Thoracic aorta (tissue), 2 donors: ENCODE results near the gene EXOC3. TPM values are rescaled to one million over a fixed set of nuclear protein-coding genes. Genes with fewer than 3 reads are reported as not detected.

Source experiments
- ATAC-seq: fragments of 150-250 bp; one replicate; pipeline ENCODE4 v1.8.0; 2017; ENCODE audit warnings: low read depth; ENCODE audit not compliant: insufficient number of reproducible peaks, low FRiP score
- DNase-seq: peaks from one replicate; pipeline ENCODE4 v3.0.0-alpha.2; 2020; ENCODE audit warnings: low spot score
- H3K27ac ChIP-seq, 2 donors: fragments of 200-600 bp; sonication (generic); 1 replicate in 1 of 2; 2 replicates in 1 of 2; pipeline ENCODE4 v1.5.1; 2016; ENCODE audit warnings: mild to moderate bottlenecking in 2 of 2, moderate library complexity in 2 of 2
- H3K27me3 ChIP-seq: fragments of 200-600 bp; sonication (generic); replicated peaks from 2 replicates; pipeline ENCODE4 v1.6.0; 2016; ENCODE audit warnings: mild to moderate bottlenecking; ENCODE audit not compliant: insufficient read depth
- H3K36me3 ChIP-seq: fragments of 200-600 bp; sonication (generic); one replicate; pipeline ENCODE4 v1.5.1; 2016
- H3K4me1 ChIP-seq, 2 donors: fragments of 200-600 bp; sonication (generic); 1 replicate in 1 of 2; 2 replicates in 1 of 2; pipeline versions ENCODE4 v1.5.1 to v1.6.0; 2016; ENCODE audit warnings: low read depth in 2 of 2, mild to moderate bottlenecking in 1 of 2; ENCODE audit not compliant: control insufficient read depth in 1 of 2
- H3K4me3 ChIP-seq: fragments of 200-600 bp; sonication (generic); 2 replicates; pipeline ENCODE4 v1.5.1; 2016; ENCODE audit warnings: mild to moderate bottlenecking
- H3K9me3 ChIP-seq: fragments of 200-600 bp; sonication (generic); 2 replicates; pipeline ENCODE4 v1.5.1; 2016
- CTCF ChIP-seq: fragments of 200-600 bp; sonication (generic); IDR thresholded peaks from one replicate; pipeline ENCODE4 v1.5.1; 2019; ENCODE audit warnings: antibody characterized with exemption
- total RNA-seq, 2 donors: library from RNA; depleted of rRNA; stranded (reverse); fragments of >200 nt; gene quantifications; one replicate each; pipeline versions ENCODE4 v1.1.0 to v1.2.3, GENCODE V29; 2016

Gene EXOC3
- total RNA-seq, 2 donors from 2014 or later, result 34.5 to 79.7 TPM

GRCh38 chr5:475704-476101 lies 32.7 kb downstream of the EXOC3 start:
- Histone ChIP-seq H3K36me3 (no peaks in the 10 kb centered on the region), H3K4me1 (peaks cover 4 to 26% of the 10 kb centered on the region in 2 donors), H3K27ac (no peak overlapping the region), H3K4me3 (no peak overlapping the region), H3K9me3 (no peaks in the 10 kb centered on the region), H3K27me3 (no peaks in the 10 kb centered on the region)
- TF ChIP-seq CTCF, result no peak
- ATAC-seq (no peak), DNase-seq (no peak)

GRCh38 chr5:476102-476813 lies 33.3 kb downstream of the EXOC3 start:
- H3K27ac ChIP-seq, result no peak overlapping the region
- peaks cover 4 to 22% of the 10 kb centered on the region in 2 donors for H3K4me1 ChIP-seq
- H3K36me3 ChIP-seq, result no peaks in the 10 kb centered on the region
- H3K9me3 ChIP-seq, result no peaks in the 10 kb centered on the region
- ATAC-seq, result no peak
- no peak overlapping the region for H3K4me3 ChIP-seq
- no peak for TF ChIP-seq CTCF
- no peaks in the 10 kb centered on the region for H3K27me3 ChIP-seq
- DNase-seq, result no peak

- Histone ChIP-seq H3K4me3 (no peak overlapping the region), H3K27ac (no peak overlapping the region), H3K36me3 (no peaks in the 10 kb centered on the region), H3K9me3 (no peaks in the 10 kb centered on the region), H3K27me3 (no peaks in the 10 kb centered on the region), H3K4me1 (peaks cover 4 to 17% of the 10 kb centered on the region in 2 donors)
- ATAC-seq (no peak), DNase-seq (no peak)
- no peak for TF ChIP-seq CTCF
Measured at GRCh38 chr5:476814-477175, 33.8 kb downstream of the EXOC3 start.

- peaks cover 4 to 12% of the 10 kb centered on the region in 2 donors for H3K4me1 ChIP-seq
- no peak for TF ChIP-seq CTCF
- H3K4me3 ChIP-seq, result no peak overlapping the region
- no peak overlapping the region for H3K27ac ChIP-seq
- no peaks in the 10 kb centered on the region for H3K27me3 ChIP-seq
- H3K9me3 ChIP-seq, result no peaks in the 10 kb centered on the region
- ATAC-seq, result no peak
- DNase-seq, result no peak
- no peaks in the 10 kb centered on the region for H3K36me3 ChIP-seq
Measured at GRCh38 chr5:477247-477646, 34.3 kb downstream of the EXOC3 start.

GRCh38 chr5:477871-478270 lies 34.9 kb downstream of the EXOC3 start:
- Histone ChIP-seq H3K27me3 (no peaks in the 10 kb centered on the region), H3K27ac (no peak overlapping the region), H3K36me3 (no peaks in the 10 kb centered on the region), H3K9me3 (no peaks in the 10 kb centered on the region), H3K4me3 (no peak overlapping the region), H3K4me1 (peaks cover 4 to 8% of the 10 kb centered on the region in 2 donors)
- no peak for DNase-seq
- TF ChIP-seq CTCF, result no peak
- ATAC-seq, result no peak
